ENCODE data around the gene FMO3.

The FMO3 gene

DNA sequence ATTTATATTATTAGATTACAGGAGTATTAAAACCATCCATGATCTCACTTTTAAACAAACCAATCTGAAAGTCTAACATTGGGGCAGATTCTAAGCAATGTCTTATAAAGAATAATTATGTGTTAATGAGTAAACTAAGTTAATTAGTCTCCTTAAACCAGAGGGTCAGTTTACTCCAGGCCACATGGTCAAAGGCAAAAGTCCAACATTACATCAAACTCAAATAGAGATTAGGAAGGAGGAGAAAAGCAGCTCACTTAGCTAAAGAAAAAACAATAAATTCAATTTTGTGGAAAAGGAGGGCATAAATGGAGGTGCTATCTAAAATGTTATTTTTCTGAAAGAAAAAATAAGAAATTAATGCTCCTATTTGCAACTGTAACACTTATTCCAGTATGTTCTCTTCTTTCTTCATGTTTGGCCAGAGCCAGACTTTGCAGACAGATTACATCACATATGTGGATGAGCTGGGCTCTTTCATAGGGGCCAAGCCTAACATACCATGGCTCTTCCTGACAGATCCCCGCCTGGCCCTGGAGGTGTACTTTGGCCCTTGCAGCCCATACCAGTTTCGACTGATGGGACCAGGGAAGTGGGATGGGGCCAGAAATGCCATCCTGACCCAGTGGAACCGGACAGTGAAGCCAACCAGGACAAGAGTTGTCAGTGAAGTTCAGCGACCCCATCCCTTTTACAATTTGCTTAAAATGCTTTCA lies 70.1 kb downstream of the FMO3 start:
- DNase-seq: no peak

DNA sequence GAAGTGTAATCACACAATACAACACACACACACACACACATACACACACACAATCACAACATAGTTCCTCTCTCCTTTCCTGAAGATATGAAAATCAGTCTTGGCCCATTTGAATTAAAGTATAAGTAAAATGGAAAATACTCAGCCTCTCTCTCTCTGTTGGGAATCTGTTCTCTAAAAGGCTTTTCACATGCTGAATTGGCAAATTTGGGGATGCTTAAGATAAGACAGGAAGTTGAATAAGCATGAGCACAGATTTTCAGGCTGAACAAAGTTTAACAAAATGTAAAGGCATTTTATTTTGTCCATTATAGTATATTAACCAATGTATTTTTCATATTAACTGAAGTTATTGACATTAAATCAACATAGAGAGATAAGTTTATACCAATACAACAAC lies 70.7 kb downstream of the FMO3 start:
- DNase-seq: no peak

DNA sequence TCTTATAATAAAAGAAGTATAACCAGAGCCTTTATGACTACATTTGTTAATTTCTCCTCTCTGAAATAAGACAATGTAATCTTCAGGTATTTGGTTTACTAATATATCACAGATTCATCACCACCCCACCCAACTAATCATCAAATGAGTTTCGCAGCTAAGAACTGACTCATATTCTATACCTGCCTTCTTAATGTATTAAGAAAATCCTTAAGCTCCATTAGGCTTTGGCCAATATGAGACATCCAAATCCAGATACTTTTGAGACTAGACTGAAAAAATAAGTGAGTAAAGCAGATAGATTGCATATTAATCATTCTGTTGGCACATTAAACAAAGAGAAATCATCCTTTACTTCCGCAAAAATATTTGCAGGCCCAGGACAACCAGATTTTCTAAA lies 75.7 kb downstream of the FMO3 start:
- no peak for DNase-seq

Data from NCI-H146 (cell line).